Measurements from ENCODE around the gene P2RX6.

DNA sequence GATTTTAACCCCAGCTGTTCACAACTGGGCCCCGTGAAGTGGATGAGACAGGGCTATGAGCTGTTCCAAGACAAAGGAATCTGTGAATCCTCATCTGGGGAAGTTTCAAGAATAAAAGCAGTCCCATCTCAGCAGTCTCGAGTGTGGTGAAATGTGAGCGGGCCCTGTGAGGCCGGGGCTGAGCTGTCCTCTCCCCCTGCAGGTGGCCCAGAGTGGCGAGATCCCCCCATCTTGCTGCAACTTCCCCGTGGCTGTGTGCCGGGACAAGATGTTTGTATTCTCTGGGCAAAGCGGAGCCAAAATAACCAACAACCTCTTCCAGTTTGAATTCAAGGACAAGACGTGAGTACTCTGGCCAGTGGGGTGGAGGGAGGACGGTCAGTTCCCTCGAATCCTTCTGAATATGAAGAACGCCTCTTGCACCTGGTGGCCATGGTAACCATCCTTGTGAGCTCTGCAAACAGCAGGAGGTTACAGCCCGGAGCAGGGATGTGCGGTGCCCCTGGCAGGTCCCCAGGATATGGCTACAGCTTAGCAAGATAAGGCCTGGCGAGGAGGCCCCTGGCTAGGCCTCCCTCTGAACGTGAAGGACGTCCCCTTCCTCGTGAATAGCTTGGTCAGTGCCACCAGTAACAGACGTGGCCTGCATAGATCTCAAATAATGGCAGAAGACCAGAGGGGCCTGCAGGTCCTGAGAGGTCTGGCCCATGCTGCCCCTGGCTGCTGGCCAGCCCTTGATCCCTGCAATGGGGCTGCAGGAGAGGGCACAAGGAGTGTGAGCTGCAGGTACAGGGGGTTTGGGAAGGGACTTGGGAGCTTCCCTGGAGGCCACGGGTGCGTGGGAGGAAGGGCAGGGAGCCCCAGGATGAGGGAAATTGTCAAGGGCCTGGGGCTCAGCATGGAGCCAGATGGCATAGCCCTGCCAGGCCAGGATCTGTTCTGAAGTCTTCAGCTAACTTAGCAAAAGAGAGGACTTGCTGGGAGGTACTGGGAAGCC lies 24.5 kb upstream of the P2RX6 start:
- TF ChIP-seq POLR2A (IDR thresholded peaks at IDR 0.05) = no peak
- TF ChIP-seq, protein P1, sequence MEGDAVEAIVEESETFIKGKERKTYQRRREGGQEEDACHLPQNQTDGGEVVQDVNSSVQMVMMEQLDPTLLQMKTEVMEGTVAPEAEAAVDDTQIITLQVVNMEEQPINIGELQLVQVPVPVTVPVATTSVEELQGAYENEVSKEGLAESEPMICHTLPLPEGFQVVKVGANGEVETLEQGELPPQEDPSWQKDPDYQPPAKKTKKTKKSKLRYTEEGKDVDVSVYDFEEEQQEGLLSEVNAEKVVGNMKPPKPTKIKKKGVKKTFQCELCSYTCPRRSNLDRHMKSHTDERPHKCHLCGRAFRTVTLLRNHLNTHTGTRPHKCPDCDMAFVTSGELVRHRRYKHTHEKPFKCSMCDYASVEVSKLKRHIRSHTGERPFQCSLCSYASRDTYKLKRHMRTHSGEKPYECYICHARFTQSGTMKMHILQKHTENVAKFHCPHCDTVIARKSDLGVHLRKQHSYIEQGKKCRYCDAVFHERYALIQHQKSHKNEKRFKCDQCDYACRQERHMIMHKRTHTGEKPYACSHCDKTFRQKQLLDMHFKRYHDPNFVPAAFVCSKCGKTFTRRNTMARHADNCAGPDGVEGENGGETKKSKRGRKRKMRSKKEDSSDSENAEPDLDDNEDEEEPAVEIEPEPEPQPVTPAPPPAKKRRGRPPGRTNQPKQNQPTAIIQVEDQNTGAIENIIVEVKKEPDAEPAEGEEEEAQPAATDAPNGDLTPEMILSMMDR (IDR thresholded peaks at IDR 0.05) = no peak
